Measurements from ENCODE around the gene ELANE.
"Not testable (repeated sequence)": the region's sequence is repeated elsewhere in the genome, so short reads cannot be mapped to it uniquely, and the experiment has no call there.

ELANE gene

GRCh38 chr19:845707-846521 lies 6.2 kb upstream of the ELANE start:
- Histone ChIP-seq H3K36me3 (ENCODE audit: insufficient read depth, low read length) (no peaks in the 10 kb centered on the region), H3F3A (ENCODE audit: insufficient read depth, low read length) (no peaks in the 10 kb centered on the region), H3K79me2 (ENCODE audit: insufficient read depth, low read length) (no peaks in the 10 kb centered on the region), H3K27ac (ENCODE audit: low read depth, low read length, poor library complexity, severe bottlenecking) (no peak overlapping the region), H3K4me1 (ENCODE audit: insufficient read depth, low read length, severe bottlenecking) (no peaks in the 10 kb centered on the region), H3K9me2 (ENCODE audit: low read depth, low read length) (no peaks in the 10 kb centered on the region), H3K27me3 (ENCODE audit: insufficient read depth, low read length) (peaks cover 4% of the 10 kb centered on the region; the same call in 1 of the 2 replicates), H2AFZ (ENCODE audit: low read length) (no peak overlapping the region), H3K9me3 (ENCODE audit: low read length) (no peaks in the 10 kb centered on the region), H3K9ac (ENCODE audit: low read length) (no peak overlapping the region), H4K20me1 (ENCODE audit: insufficient read depth, low read length) (no peaks in the 10 kb centered on the region), H3K4me3 (ENCODE audit: low read depth, low read length, poor library complexity, severe bottlenecking) (no peak overlapping the region), H3K4me2 (ENCODE audit: low read length) (no peak overlapping the region)
- TF ChIP-seq CTCF (IDR thresholded peaks at IDR 0.05; ENCODE audit: low read length) (no peak), EZH2 (IDR thresholded peaks at IDR 0.05; ENCODE audit: borderline replicate concordance, low read length) (no peak)

- TF ChIP-seq CTCF (IDR thresholded peaks at IDR 0.05; ENCODE audit: low read length) (no peak), EZH2 (IDR thresholded peaks at IDR 0.05; ENCODE audit: borderline replicate concordance, low read length) (no peak)
- Histone ChIP-seq H3K27me3 (ENCODE audit: insufficient read depth, low read length) (peaks cover 4% of the 10 kb centered on the region; the same call in 1 of the 2 replicates), H3K79me2 (ENCODE audit: insufficient read depth, low read length) (no peaks in the 10 kb centered on the region)
Observed at GRCh38 chr19:848386-848921, 3.6 kb upstream of the ELANE start.

GRCh38 chr19:849195-849594 lies 2.9 kb upstream of the ELANE start:
- H3K27me3 ChIP-seq (ENCODE audit: insufficient read depth, low read length); H3K27ac ChIP-seq (ENCODE audit: low read depth, low read length, poor library complexity, severe bottlenecking): not testable (repeated sequence)

More at GRCh38 chr19:848386-848921, 3.6 kb upstream of the ELANE start:
- Histone ChIP-seq H4K20me1 (ENCODE audit: insufficient read depth, low read length) (no peaks in the 10 kb centered on the region), H3K9me3 (ENCODE audit: low read length) (no peaks in the 10 kb centered on the region), H3K9ac (ENCODE audit: low read length) (no peak overlapping the region), H3K9me2 (ENCODE audit: low read depth, low read length) (no peaks in the 10 kb centered on the region), H3K4me1 (ENCODE audit: insufficient read depth, low read length, severe bottlenecking) (no peaks in the 10 kb centered on the region), H3K4me3 (ENCODE audit: low read depth, low read length, poor library complexity, severe bottlenecking) (no peak overlapping the region), H3K36me3 (ENCODE audit: insufficient read depth, low read length) (no peaks in the 10 kb centered on the region), H3K27ac (ENCODE audit: low read depth, low read length, poor library complexity, severe bottlenecking) (no peak overlapping the region), H2AFZ (ENCODE audit: low read length) (no peak overlapping the region), H3K4me2 (ENCODE audit: low read length) (no peak overlapping the region), H3F3A (ENCODE audit: insufficient read depth, low read length) (no peaks in the 10 kb centered on the region)

More at GRCh38 chr19:849195-849594, 2.9 kb upstream of the ELANE start:
- not testable (repeated sequence) for H2AFZ ChIP-seq (ENCODE audit: low read length); H4K20me1 ChIP-seq (ENCODE audit: insufficient read depth, low read length); H3K4me3 ChIP-seq (ENCODE audit: low read depth, low read length, poor library complexity, severe bottlenecking); H3K9me2 ChIP-seq (ENCODE audit: low read depth, low read length); H3K4me1 ChIP-seq (ENCODE audit: insufficient read depth, low read length, severe bottlenecking); H3K36me3 ChIP-seq (ENCODE audit: insufficient read depth, low read length); H3K9me3 ChIP-seq (ENCODE audit: low read length); H3F3A ChIP-seq (ENCODE audit: insufficient read depth, low read length); H3K4me2 ChIP-seq (ENCODE audit: low read length); H3K9ac ChIP-seq (ENCODE audit: low read length); H3K79me2 ChIP-seq (ENCODE audit: insufficient read depth, low read length)
